GM21526 (cell line): Measurements from ENCODE around the gene FFAR2.
"Not testable (repeated sequence)": the region's sequence is repeated elsewhere in the genome, so short reads cannot be mapped to it uniquely, and the experiment has no call there.

Experiments
- ATAC-seq: cut with Tn5 transposase; IDR thresholded peaks from one replicate; pipeline ENCODE4 v1.9.1; 2021; ENCODE audit warnings: moderate library complexity; ENCODE audit not compliant: unreplicated experiment, low FRiP score

Gene FFAR2

DNA sequence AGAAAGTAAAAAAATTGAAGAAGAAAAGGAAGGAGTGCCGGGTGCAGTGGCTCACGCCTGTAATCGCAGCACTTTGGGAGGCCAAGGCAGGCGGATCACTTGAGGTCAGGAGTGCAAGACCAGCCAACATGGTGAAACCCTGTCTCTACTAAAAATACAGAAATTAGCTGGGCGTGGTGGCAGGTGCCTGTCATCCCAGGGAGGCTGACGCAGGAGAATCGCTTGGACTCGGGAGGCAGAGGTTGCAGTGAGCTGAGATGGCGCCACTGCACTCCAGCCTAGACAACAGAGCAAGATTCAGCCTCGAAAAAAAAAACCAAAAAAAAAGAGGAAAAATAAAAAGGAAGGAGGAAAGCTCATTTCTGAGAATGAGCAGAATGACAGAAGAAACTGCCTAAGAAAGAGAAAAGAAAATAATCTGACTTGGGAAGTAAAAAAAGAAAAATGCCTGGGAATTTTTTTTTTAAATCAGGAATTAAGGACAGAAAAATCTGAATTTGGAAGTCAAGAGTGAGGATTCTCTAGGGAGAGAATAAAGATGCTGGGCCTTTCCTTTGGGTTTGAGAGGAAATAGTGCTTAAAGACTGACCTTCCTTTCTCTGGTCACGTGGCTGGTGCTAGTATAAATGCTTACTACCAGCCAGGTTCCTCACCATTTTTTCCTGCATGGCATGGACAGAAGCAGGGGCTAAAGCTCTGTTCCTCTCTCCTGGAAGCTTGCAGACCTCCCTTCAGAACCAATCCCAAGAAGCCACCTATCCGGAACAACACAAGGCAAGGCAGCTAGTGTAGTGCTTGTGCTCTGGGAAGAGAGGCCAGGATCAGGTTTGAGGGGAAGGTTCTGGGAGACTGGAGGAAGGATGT lies at the start of gene FFAR2:
Gene FFAR2, plus strand, starts transcription at position 652 of the 864 bp plus-strand sequence. CDS start 1,458 bp downstream, outside the sequence.
- no peak for ATAC-seq

DNA sequence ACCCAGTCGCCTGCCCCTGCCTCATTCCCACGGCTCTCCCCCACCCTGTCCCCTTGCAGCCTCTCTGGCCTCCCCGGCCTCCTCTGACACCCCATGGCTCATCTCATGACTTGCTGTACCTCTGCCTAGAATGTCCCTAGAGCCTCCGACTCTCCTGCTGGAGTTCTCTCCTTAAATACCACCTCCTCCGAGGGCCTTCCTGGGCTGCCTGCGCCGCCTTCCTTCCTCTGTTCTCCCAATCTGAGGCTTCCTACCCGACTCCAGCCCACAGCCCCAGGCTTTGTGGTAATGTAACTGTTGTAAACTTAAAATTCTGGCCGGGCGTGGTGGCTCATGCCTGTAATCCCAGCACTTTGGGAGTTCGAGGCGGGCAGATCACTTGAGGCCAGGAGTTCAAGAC lies 49.5 kb upstream of the FFAR2 start:
- no peak for ATAC-seq

DNA sequence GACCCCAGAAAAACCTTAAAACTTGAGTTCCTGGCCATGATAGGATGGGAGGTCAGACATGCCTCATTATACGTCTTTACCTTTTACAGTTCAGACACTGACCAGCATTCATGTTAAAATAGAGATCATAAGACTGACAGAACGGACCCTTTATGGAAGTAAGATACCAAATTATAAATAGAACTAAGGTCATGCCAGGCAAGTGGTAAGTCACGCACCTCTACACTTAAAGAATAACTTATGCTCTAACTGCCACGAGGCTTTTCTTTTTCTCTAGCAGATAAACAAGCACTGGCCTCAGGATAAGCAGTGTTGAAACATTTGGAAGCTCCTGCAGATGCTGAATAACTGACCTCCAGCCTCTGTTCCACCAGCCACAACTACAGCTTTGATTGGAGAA lies 48.8 kb upstream of the FFAR2 start:
- ATAC-seq: no peak

DNA sequence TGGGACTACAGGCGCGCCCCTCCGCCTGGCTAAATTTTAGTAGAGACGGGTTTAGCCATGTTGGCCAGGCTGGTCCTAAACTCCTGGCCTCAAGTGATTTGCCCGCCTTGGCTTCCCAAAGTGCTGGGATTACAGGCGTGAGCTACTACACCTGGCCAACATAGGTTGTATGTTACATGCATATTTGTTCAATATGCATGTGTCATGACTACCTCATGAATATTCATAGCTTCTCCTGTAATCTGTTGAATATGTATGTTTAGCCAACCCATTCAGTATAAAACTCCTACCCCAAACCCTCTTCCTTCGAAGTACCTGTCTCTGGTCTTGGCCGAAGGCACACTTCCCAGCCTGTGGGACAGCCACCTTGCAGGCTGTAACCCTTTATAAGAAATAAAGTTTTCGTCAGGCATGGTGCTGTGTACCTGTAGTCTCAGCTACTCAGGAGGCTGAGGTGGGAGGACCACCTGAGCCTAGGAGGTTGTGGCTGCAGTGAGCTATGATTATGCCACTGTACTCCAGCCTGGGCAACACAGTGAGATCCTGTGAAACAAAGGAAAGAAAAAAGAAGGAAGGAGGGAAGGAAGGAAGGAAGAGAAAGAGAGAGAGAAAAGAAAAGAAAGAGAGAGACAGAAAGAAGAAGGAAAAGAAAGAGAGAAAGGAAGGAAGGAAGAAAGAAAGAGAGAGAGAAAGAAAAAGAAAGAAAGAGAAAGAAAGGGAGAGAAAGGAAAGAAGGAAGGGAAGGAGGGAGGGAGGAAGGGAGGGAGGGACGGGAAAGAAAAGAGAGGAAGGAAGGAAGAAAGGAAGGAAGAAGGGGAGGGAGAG lies 47.9 kb upstream of the FFAR2 start:
- no peak for ATAC-seq

DNA sequence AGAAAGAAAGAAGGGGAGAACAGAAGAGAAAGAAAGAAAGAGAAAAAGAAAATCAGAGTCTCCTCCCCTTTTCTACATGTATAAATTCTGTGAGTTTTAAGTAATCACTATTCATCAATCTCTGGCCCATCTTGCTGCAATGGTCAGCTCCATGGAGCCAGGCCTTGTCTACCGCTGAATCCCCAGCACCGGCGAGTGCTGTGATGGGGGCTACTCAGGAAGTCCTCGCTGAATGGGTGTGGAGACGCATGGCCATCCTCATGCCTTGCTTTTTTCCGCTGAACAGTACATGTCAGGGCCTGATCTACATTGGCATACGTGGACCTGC lies 47.3 kb upstream of the FFAR2 start:
- ATAC-seq: no peak

GRCh38 chr19:35401416-35401815 lies 46.6 kb upstream of the FFAR2 start:
- ATAC-seq: not testable (repeated sequence)

DNA sequence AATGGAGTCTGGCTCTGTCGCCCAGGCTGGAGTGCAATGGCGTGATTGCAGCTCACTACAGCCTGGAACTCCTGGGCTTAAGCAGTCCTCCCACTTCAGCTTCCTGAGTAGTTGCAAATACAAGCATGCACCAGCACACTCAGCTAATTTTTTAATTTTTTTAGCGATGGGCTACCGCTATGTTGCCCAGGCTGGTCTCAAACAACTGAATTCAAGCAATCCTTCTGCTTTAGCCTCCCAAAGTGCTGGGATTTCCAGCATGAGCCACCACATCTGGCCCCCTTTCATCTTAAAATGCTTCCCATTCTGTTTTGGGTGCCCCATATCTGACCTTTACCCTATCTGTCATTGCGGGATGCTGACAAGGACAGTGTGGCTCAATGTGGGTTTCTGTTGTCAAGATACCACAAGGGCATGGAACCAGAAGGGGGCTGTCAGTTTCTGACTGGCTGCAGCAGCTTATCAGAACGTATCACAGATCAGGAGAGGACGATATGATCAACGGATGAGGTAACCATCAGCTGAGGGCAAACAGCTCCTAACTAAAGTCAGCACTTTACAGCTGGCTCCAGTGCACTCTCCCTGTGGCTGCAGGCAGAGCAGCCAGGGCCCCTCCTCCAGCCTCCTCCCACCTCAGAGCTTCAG lies 44.8 kb upstream of the FFAR2 start:
- ATAC-seq: no peak

DNA sequence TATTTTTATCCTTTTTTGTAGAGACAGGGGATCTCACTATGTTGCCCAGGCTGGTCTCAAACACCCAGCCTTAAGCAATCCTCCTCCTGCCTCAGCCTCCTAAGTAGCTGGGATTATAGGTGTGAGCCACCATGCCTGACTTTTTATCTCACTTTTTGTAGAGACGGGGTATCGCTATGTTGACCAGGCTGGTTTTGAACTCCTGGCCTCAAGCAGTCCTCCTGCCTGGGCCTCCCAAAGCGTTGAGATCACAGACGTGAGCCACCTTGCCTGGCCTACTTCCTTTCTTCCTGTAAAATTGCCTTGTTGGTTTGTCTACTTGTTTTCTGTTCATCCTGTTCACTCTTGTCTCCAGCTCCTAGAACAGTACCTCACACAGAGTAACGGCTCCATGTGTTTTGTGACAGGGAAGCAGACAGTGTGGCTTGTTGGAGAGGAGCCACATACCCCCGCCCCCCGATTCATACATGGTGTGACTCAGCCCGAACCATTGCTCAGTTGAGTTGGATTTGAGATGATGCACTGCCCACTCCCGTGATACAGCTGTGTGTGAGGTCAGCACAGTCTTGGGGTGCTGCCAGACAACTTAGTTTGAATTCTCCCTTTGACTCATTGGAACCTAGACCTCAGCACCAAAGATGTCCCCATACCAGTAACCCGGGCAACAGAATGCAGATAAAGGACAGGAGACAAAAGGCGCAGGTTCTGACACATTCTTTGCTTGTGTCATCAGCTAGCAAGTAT lies 43.0 kb upstream of the FFAR2 start:
- no peak for ATAC-seq

- ATAC-seq: no peak
These were observed 40.4 kb upstream of the FFAR2 start for GRCh38 chr19:35407619-35408018.

DNA sequence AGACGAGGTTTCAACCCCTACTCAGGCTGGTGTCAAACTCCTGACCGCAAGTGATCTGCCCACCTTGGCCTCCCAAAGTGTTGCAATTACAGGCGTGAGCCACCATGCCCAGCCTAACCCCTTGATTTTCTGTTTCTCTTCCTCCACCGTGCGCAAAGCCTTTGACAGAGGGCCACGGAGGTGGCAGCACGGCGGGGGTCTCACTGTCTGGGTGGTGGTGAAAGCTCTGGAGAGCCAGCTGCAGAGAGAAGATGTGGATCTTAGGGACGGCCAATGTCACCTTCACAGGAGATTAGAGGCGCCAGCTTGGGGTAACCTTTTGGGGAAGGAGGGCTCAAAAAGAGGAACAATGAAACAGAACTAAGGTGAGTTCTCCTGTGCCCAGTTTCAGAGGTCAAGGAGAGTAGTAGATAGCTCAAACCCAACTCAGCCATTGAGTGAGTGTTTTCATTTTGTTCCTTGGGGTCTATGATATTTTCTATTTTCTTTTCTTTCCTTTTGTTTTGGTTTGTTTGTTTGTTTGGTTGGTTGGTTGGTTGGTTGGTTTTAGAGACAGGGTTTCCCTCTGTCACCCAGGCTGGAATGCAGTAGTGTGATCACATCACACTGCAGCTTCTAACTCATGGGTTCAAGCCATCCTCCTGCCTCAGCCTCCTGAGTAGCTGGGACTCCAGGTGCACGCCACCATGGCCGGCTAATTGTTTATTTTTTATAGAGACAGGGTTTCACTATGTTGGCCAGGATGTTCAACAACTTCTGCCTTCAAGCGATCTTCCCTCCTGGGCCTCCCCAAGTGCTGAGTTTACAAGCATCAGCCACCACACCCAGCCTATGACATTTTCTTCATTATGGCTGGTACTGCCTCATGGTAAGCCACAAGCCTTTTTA lies 39.5 kb upstream of the FFAR2 start:
- peak; percentile 62 for ATAC-seq

DNA sequence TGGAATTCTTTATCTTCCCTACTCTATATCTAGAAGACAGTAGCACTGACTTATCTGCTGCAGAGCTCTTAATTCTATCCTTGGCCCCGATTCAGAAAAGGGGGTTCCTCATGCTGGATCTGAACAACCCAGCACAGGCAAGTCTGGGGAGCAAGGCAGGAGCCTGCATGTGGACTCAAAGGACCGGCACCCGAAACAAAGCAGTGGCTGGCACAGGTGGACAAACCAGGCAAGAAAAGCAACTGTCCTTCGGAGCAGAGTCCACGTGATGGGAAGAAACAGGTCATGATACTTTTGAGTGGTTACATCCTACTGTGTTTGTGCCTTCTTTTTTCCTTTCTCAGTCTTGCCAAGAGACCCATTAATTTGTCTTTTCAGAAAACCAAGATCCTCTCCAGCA lies 38.9 kb upstream of the FFAR2 start:
- no peak for ATAC-seq

- ATAC-seq: no peak
These were observed 37.6 kb upstream of the FFAR2 start for GRCh38 chr19:35410487-35410886.

DNA sequence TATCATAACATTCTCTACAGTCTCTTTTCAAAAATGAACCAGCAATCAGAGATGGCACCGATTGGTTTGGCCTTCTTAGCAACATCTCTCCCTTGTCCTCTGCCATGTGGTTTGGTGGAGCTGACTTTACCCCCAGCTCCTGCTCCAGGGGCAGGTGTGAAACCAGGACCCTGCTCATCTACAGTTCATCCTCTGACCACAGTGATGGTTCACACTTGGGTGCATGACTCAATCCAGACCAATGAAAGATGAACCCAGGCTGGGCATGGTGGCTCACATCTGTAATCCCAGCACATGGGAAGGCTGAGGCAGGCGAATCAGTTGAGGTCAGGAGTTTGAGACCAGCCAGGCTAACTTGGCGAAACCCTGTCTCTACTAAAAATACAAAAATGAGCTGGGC lies 33.6 kb upstream of the FFAR2 start:
- ATAC-seq: no peak

GRCh38 chr19:35416331-35416730 lies 31.7 kb upstream of the FFAR2 start:
- ATAC-seq: no peak

GRCh38 chr19:35417278-35417677 lies 30.8 kb upstream of the FFAR2 start:
- ATAC-seq: no peak

GRCh38 chr19:35417713-35418534 lies 30.1 kb upstream of the FFAR2 start:
- no peak for ATAC-seq

DNA sequence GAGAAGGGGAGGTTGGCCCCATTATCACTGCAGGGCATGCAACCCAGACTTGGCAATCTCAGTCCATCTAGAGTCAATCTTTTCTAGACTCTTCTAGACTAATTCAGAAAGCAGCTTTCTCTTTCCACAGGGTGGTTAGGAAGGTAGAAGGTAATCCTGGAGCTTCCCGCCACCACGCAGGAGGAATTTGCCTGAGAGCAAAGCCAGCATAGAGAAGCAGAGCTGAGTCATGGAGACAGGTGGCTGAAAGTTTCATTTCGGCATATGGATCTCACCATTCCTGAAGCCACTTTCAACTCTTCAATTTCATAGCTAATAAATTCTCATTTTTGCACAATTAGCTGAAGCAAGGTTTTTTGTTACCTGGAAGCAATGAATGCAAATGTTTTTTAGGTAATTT lies 29.0 kb upstream of the FFAR2 start:
- no peak for ATAC-seq

GRCh38 chr19:35419805-35420204 lies 28.3 kb upstream of the FFAR2 start:
- no peak for ATAC-seq

- no peak for ATAC-seq
These were observed 26.7 kb upstream of the FFAR2 start for GRCh38 chr19:35421362-35421761.
